Measurements from ENCODE around the gene CPNE7. TPM values are rescaled to one million over a fixed set of nuclear protein-coding genes. Genes with fewer than 3 reads are reported as not detected.

Gene CPNE7
- total RNA-seq, 1 donor from 2014 or later: 1.2 TPM

- DNase-seq (ENCODE audit: low spot score in 2 of 2, unreplicated experiment in 2 of 2): no peak
Observed at GRCh38 chr16:89600427-89600826, 24.9 kb downstream of the CPNE7 start.

GRCh38 chr16:89600956-89601355 is 25.4 kb downstream of the CPNE7 start:
- Mint-ChIP-seq H3K9me3 (no peaks in the 10 kb centered on the region), H3K4me1 (peaks cover 8% of the 10 kb centered on the region), H3K27ac (no peak overlapping the region), H3K27me3 (ENCODE audit: low read depth) (peaks cover 3% of the 10 kb centered on the region), H3K4me3 (no peak overlapping the region), H3K36me3 (no peaks in the 10 kb centered on the region)
- DNase-seq (ENCODE audit: low spot score in 2 of 2, unreplicated experiment in 2 of 2): no peak
- no peak for TF ChIP-seq CTCF (IDR thresholded peaks at IDR 0.05; ENCODE audit: unreplicated experiment)

More at GRCh38 chr16:89600427-89600826, 24.9 kb downstream of the CPNE7 start:
- H3K27me3 Mint-ChIP-seq (ENCODE audit: low read depth): peaks cover 3% of the 10 kb centered on the region
- H3K36me3 Mint-ChIP-seq: no peaks in the 10 kb centered on the region
- H3K27ac Mint-ChIP-seq: no peak overlapping the region
- TF ChIP-seq CTCF (IDR thresholded peaks at IDR 0.05; ENCODE audit: unreplicated experiment): no peak
- peaks cover 8% of the 10 kb centered on the region for H3K4me1 Mint-ChIP-seq
- no peak overlapping the region for H3K4me3 Mint-ChIP-seq
- H3K9me3 Mint-ChIP-seq: no peaks in the 10 kb centered on the region

- H3K27me3 Mint-ChIP-seq (ENCODE audit: low read depth): peaks cover 3% of the 10 kb centered on the region
- TF ChIP-seq CTCF (IDR thresholded peaks at IDR 0.05; ENCODE audit: unreplicated experiment): no peak
- no peaks in the 10 kb centered on the region for H3K9me3 Mint-ChIP-seq
- H3K36me3 Mint-ChIP-seq: no peaks in the 10 kb centered on the region
- DNase-seq (ENCODE audit: low spot score in 2 of 2, unreplicated experiment in 2 of 2): no peak
- H3K27ac Mint-ChIP-seq: no peak overlapping the region
- no peak overlapping the region for H3K4me3 Mint-ChIP-seq
- peaks cover 8% of the 10 kb centered on the region for H3K4me1 Mint-ChIP-seq
Observed at GRCh38 chr16:89601906-89602272, 26.3 kb downstream of the CPNE7 start.

- H3K36me3 Mint-ChIP-seq: no peaks in the 10 kb centered on the region
- H3K27me3 Mint-ChIP-seq (ENCODE audit: low read depth): peaks cover 3% of the 10 kb centered on the region
- H3K27ac Mint-ChIP-seq: peak overlapping the region; percentile 68
- H3K4me1 Mint-ChIP-seq: peaks cover 8% of the 10 kb centered on the region
- H3K9me3 Mint-ChIP-seq: no peaks in the 10 kb centered on the region
- DNase-seq (ENCODE audit: low spot score in 2 of 2, unreplicated experiment in 2 of 2): peak; percentile 53 to 67
- H3K4me3 Mint-ChIP-seq: no peak overlapping the region
- no peak for TF ChIP-seq CTCF (IDR thresholded peaks at IDR 0.05; ENCODE audit: unreplicated experiment)
Observed at GRCh38 chr16:89602273-89602951, 26.9 kb downstream of the CPNE7 start.

- peaks cover 3% of the 10 kb centered on the region for H3K27me3 Mint-ChIP-seq (ENCODE audit: low read depth)
- H3K27ac Mint-ChIP-seq: peak overlapping the region; percentile 68
- H3K36me3 Mint-ChIP-seq: no peaks in the 10 kb centered on the region
- no peak overlapping the region for H3K4me3 Mint-ChIP-seq
- peaks cover 8% of the 10 kb centered on the region for H3K4me1 Mint-ChIP-seq
- no peak for TF ChIP-seq CTCF (IDR thresholded peaks at IDR 0.05; ENCODE audit: unreplicated experiment)
- DNase-seq (ENCODE audit: low spot score in 2 of 2, unreplicated experiment in 2 of 2): no peak
- H3K9me3 Mint-ChIP-seq: no peaks in the 10 kb centered on the region
Observed at GRCh38 chr16:89602952-89603590, 27.5 kb downstream of the CPNE7 start.

Measured in mesothelial cell of epicardium (in vitro differentiated cells).